Astrocyte (in vitro differentiated cells and primary cell): Measurements from ENCODE around the gene ITCH. TPM values are rescaled to one million over a fixed set of nuclear protein-coding genes. Genes with fewer than 3 reads are reported as not detected.
"Not testable (repeated sequence)": the region's sequence is repeated elsewhere in the genome, so short reads cannot be mapped to it uniquely, and the experiment has no call there.

Experiments
- DNase-seq: peaks from one replicate; pipeline ENCODE4 v3.0.0-alpha.2; 2010; ENCODE audit warnings: low read depth
- FAIRE-seq: peaks from 2 replicates; lab custom pipeline; 2011; peaks lifted over from hg19 to GRCh38; lab: Jason Lieb, UNC
- H2AFZ ChIP-seq: 2 replicates; pipeline ENCODE4 v1.6.0; 2012; ENCODE audit warnings: low read depth, low read length, inconsistent platforms
- H3K27ac ChIP-seq: 2 replicates; pipeline ENCODE4 v1.5.1; 2011; ENCODE audit warnings: low read depth, low read length, inconsistent platforms
- H3K27me3 ChIP-seq: 2 replicates; pipeline ENCODE4 v1.6.0; 2011; ENCODE audit warnings: low read length, inconsistent platforms; ENCODE audit not compliant: insufficient read depth
- H3K36me3 ChIP-seq: 2 replicates; pipeline ENCODE4 v1.5.1; 2011; ENCODE audit warnings: low read length, inconsistent platforms; ENCODE audit not compliant: insufficient read depth
- H3K4me1 ChIP-seq: 2 replicates; pipeline ENCODE4 v1.5.1; 2011; ENCODE audit warnings: low read length, inconsistent platforms; ENCODE audit not compliant: insufficient read depth
- H3K4me2 ChIP-seq: 2 replicates; pipeline ENCODE4 v1.6.0; 2012; ENCODE audit warnings: low read length, inconsistent platforms
- H3K4me3 ChIP-seq: 2 replicates; pipeline ENCODE4 v1.5.1; 2011; ENCODE audit warnings: low read depth, mild to moderate bottlenecking, low read length, inconsistent platforms; ENCODE audit not compliant: insufficient read depth
- H3K79me2 ChIP-seq: 2 replicates; pipeline ENCODE4 v1.6.0; 2012; ENCODE audit warnings: mild to moderate bottlenecking, low read length, inconsistent platforms; ENCODE audit not compliant: insufficient read depth
- H3K9ac ChIP-seq: 2 replicates; pipeline ENCODE4 v1.6.0; 2012; ENCODE audit warnings: mild to moderate bottlenecking, low read length, inconsistent platforms
- H3K9me3 ChIP-seq: 2 replicates; pipeline ENCODE4 v1.5.1; 2012; ENCODE audit warnings: low read depth, mild to moderate bottlenecking, low read length, inconsistent platforms; ENCODE audit not compliant: insufficient read depth
- H4K20me1 ChIP-seq: 2 replicates; pipeline ENCODE4 v1.6.0; 2012; ENCODE audit warnings: low read length, inconsistent platforms; ENCODE audit not compliant: insufficient read depth
- H3K27ac Mint-ChIP-seq: one replicate; pipeline ENCODE4 v1.8.0; 2021; ENCODE audit warnings: mild to moderate bottlenecking, mixed read lengths; ENCODE audit not compliant: unreplicated experiment
- H3K27me3 Mint-ChIP-seq: one replicate; pipeline ENCODE4 v1.8.0; 2021; ENCODE audit warnings: low read depth, mixed read lengths; ENCODE audit not compliant: unreplicated experiment
- H3K36me3 Mint-ChIP-seq: one replicate; pipeline ENCODE4 v1.8.0; 2021; ENCODE audit warnings: low read depth, mixed read lengths; ENCODE audit not compliant: unreplicated experiment
- H3K4me1 Mint-ChIP-seq: one replicate; pipeline ENCODE4 v1.8.0; 2021; ENCODE audit warnings: low read depth, mixed read lengths; ENCODE audit not compliant: unreplicated experiment
- H3K4me3 Mint-ChIP-seq: one replicate; pipeline ENCODE4 v1.8.0; 2021; ENCODE audit warnings: mild to moderate bottlenecking, moderate library complexity, mixed read lengths; ENCODE audit not compliant: unreplicated experiment
- H3K9me3 Mint-ChIP-seq: one replicate; pipeline ENCODE4 v1.8.0; 2021; ENCODE audit warnings: mild to moderate bottlenecking, mixed read lengths; ENCODE audit not compliant: unreplicated experiment
- EZH2 ChIP-seq: IDR thresholded peaks from 2 replicates; pipeline ENCODE4 v1.6.1; 2012; ENCODE audit warnings: mild to moderate bottlenecking, low read length, inconsistent platforms; ENCODE audit not compliant: insufficient read depth
- total RNA-seq: library from RNA; stranded (reverse); gene quantifications from 2 replicates; pipeline ENCODE4 v1.2.1, GENCODE V29; 2021
- TF ChIP-seq, protein P1 (sequence below): IDR thresholded peaks from 2 replicates; pipeline ENCODE4 v1.5.1; 2011; ENCODE audit warnings: low read depth, mild to moderate bottlenecking, inconsistent platforms, low read length, moderate library complexity; ENCODE audit not compliant: insufficient read depth

Gene ITCH
- total RNA-seq, 1 donor from 2014 or later = 79.0 TPM

DNA sequence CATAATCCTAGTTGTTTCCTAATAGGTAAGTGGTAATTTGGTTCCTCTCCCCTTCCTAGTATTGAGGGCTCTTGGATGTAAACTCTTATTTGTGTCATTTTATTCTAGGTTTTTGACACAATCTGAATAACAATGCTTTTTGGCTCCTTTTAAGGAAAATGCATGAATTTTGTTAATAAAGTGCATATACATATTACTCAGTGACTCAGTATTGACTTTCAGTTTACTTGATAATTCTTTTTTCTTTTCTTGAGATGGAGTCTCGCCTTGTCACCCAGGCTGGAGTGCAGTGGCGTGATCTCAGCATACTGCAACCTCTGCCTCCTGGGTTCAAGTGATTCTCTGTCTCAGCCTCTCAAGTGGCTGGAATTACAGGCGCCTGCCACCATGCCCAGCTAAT, 19.1 kb downstream of the ITCH start:
- no peaks in the 10 kb centered on the region for H3K9me3 ChIP-seq
- Mint-ChIP-seq H3K9me3 (no peaks in the 10 kb centered on the region), H3K27me3 (no peaks in the 10 kb centered on the region), H3K4me3 (no peak overlapping the region), H3K4me1 (peaks cover 9% of the 10 kb centered on the region), H3K27ac (no peak overlapping the region), H3K36me3 (peaks cover 7% of the 10 kb centered on the region)
- H3K4me3 ChIP-seq = no peak overlapping the region
- DNase-seq (no peak), FAIRE-seq (no peak)
- H2AFZ ChIP-seq = no peak overlapping the region
- H3K36me3 ChIP-seq = peaks cover 5% of the 10 kb centered on the region
- H3K79me2 ChIP-seq = peaks cover 99% of the 10 kb centered on the region
- no peak overlapping the region for H3K9ac ChIP-seq
- H3K4me1 ChIP-seq = no peaks in the 10 kb centered on the region
- H3K4me2 ChIP-seq = no peak overlapping the region
- H3K27me3 ChIP-seq = no peaks in the 10 kb centered on the region
- H4K20me1 ChIP-seq = peaks cover 89% of the 10 kb centered on the region
- TF ChIP-seq, protein P1, sequence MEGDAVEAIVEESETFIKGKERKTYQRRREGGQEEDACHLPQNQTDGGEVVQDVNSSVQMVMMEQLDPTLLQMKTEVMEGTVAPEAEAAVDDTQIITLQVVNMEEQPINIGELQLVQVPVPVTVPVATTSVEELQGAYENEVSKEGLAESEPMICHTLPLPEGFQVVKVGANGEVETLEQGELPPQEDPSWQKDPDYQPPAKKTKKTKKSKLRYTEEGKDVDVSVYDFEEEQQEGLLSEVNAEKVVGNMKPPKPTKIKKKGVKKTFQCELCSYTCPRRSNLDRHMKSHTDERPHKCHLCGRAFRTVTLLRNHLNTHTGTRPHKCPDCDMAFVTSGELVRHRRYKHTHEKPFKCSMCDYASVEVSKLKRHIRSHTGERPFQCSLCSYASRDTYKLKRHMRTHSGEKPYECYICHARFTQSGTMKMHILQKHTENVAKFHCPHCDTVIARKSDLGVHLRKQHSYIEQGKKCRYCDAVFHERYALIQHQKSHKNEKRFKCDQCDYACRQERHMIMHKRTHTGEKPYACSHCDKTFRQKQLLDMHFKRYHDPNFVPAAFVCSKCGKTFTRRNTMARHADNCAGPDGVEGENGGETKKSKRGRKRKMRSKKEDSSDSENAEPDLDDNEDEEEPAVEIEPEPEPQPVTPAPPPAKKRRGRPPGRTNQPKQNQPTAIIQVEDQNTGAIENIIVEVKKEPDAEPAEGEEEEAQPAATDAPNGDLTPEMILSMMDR = no peak
- TF ChIP-seq EZH2 = no peak
- H3K27ac ChIP-seq = no peak overlapping the region

DNA sequence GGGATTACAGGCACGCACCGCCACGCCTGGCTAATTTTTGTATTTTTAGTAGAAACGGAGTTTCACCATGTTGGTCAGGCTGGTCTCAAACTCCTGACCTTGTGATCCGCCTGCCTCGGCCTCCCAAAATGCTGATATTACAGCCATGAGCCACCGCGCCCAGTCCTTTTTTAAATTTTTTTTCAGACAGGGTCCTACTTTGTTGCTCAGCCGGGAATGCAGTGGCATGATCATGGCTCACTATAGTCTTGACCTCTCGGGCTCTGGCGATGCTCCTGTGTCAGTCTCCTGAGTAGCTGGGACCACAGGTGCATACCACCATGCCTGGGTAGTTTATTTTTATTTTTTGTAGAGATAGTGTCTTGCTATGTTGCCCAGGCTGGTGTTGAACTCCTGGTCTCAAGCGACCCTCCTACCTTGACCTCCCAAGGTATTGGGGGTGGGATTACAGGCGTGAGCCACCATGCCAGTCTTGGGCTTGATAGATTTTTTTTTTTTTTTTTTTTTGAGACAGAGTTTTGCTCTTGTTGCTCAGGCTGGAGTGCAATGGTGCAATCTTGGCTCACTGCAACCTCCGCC, 19.9 kb downstream of the ITCH start:
- not testable (repeated sequence) for H3K4me2 ChIP-seq

DNA sequence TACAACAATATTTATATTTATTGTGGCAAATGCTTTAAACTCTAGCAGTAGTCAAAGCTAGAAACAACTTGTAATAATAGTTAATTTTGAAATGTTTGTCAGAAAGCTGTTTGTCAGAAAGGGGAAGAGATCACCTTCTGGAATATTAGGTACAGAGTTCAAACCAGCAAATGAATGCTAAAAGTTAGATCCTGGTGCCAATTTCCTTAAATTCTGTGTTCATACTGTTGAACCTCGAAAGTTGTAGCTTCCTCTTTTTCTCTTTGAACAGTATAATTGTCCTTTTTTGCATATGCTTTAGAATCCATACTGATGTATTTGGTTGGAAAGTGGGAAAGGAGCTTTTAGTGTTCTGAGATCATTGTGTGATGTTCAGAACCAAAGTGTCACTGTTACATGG, 22.4 kb downstream of the ITCH start:
- H4K20me1 ChIP-seq = peaks cover 86% of the 10 kb centered on the region
- TF ChIP-seq EZH2 = no peak
- TF ChIP-seq, protein P1 = no peak
- peaks cover 13% of the 10 kb centered on the region for H3K36me3 ChIP-seq
- H3K4me2 ChIP-seq = no peak overlapping the region
- DNase-seq = no peak
- peaks cover 8% of the 10 kb centered on the region for H3K36me3 Mint-ChIP-seq
- no peak overlapping the region for H3K9ac ChIP-seq
- H3K4me1 Mint-ChIP-seq = peaks cover 21% of the 10 kb centered on the region
- no peak overlapping the region for H3K4me3 ChIP-seq
- no peak overlapping the region for H3K27ac ChIP-seq
- no peaks in the 10 kb centered on the region for H3K9me3 Mint-ChIP-seq
- no peak for FAIRE-seq
- H3K4me1 ChIP-seq = peaks cover 12% of the 10 kb centered on the region
- no peaks in the 10 kb centered on the region for H3K27me3 Mint-ChIP-seq
- H3K79me2 ChIP-seq = peaks cover 97% of the 10 kb centered on the region
- no peak overlapping the region for H3K27ac Mint-ChIP-seq
- H3K27me3 ChIP-seq = no peaks in the 10 kb centered on the region
- no peak overlapping the region for H3K4me3 Mint-ChIP-seq
- no peaks in the 10 kb centered on the region for H3K9me3 ChIP-seq
- H2AFZ ChIP-seq = no peak overlapping the region

More for the DNA sequence above, 19.9 kb downstream of the ITCH start:
- H3K27me3 Mint-ChIP-seq, DNase-seq, H2AFZ ChIP-seq, H3K4me3 Mint-ChIP-seq, H3K36me3 Mint-ChIP-seq, H3K36me3 ChIP-seq, H3K4me1 Mint-ChIP-seq, H3K9me3 ChIP-seq, H3K27ac ChIP-seq, FAIRE-seq, H3K27me3 ChIP-seq, H3K9me3 Mint-ChIP-seq, H3K27ac Mint-ChIP-seq, H3K9ac ChIP-seq, H3K4me1 ChIP-seq, H3K4me3 ChIP-seq: not testable (repeated sequence)
- peaks cover 89% of the 10 kb centered on the region for H4K20me1 ChIP-seq
- peaks cover 99% of the 10 kb centered on the region for H3K79me2 ChIP-seq
